A673 (cell line): ENCODE measurements around the gene C1QTNF5.

ENCODE experiments used
- EZH2 ChIP-seq: fragments of 200-600 bp; sonication (generic); IDR thresholded peaks from 2 replicates; pipeline ENCODE4 v1.6.1; 2017; ENCODE audit warnings: borderline replicate concordance, low read depth, mild to moderate bottlenecking, mixed read lengths, antibody characterized with exemption, low read length; ENCODE audit not compliant: poor library complexity, severe bottlenecking
- TF ChIP-seq, protein P1 (sequence below): fragments of 300-800, 200-600 bp; sonication (generic); conservative IDR thresholded peaks from 2 replicates; pipeline ENCODE4 v1.5.1; 2017; ENCODE audit warnings: low read depth, mild to moderate bottlenecking, antibody characterized with exemption, low read length, moderate library complexity, mixed read lengths

- TF ChIP-seq, protein P1, sequence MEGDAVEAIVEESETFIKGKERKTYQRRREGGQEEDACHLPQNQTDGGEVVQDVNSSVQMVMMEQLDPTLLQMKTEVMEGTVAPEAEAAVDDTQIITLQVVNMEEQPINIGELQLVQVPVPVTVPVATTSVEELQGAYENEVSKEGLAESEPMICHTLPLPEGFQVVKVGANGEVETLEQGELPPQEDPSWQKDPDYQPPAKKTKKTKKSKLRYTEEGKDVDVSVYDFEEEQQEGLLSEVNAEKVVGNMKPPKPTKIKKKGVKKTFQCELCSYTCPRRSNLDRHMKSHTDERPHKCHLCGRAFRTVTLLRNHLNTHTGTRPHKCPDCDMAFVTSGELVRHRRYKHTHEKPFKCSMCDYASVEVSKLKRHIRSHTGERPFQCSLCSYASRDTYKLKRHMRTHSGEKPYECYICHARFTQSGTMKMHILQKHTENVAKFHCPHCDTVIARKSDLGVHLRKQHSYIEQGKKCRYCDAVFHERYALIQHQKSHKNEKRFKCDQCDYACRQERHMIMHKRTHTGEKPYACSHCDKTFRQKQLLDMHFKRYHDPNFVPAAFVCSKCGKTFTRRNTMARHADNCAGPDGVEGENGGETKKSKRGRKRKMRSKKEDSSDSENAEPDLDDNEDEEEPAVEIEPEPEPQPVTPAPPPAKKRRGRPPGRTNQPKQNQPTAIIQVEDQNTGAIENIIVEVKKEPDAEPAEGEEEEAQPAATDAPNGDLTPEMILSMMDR = no peak
- no peak for TF ChIP-seq EZH2
These were observed 26.0 kb downstream of the C1QTNF5 start for GRCh38 chr11:119314726-119315125.
